ENCODE data around the gene C6orf141.

GRCh38 chr6:49540614-49541013 lies 9.9 kb upstream of the C6orf141 start:
- no peak for TF ChIP-seq CTCF (conservative IDR thresholded peaks at IDR 0.05; ENCODE audit: low read depth, low read length)
- no peak for TF ChIP-seq EZH2 (IDR thresholded peaks at IDR 0.05; ENCODE audit: borderline replicate concordance, low read depth, low read length, poor library complexity, severe bottlenecking)

Data from A673 (cell line).